ENCODE results near the gene PCSK1N.

GRCh38 chrX:48790477-48790876 is 44.9 kb downstream of the PCSK1N start:
- TF ChIP-seq CTCF (IDR thresholded peaks at IDR 0.05) = no peak
- TF ChIP-seq POLR2A (IDR thresholded peaks at IDR 0.05; ENCODE audit: low read depth) = no peak
- no peak for TF ChIP-seq POLR2AphosphoS5 (IDR thresholded peaks at IDR 0.05)
- no peak for TF ChIP-seq EP300 (IDR thresholded peaks at IDR 0.05)

Data from esophagus muscularis mucosa (tissue), 4 donors.